ENCODE results near the gene TBX21. TPM values are rescaled to one million over a fixed set of nuclear protein-coding genes. Genes with fewer than 3 reads are reported as not detected.
A peak's percentile ranks its signal among the peaks of the same experiment; 100 is the strongest.

Gene TBX21
- total RNA-seq, 1 donor from 2014 or later, result not detected

DNA sequence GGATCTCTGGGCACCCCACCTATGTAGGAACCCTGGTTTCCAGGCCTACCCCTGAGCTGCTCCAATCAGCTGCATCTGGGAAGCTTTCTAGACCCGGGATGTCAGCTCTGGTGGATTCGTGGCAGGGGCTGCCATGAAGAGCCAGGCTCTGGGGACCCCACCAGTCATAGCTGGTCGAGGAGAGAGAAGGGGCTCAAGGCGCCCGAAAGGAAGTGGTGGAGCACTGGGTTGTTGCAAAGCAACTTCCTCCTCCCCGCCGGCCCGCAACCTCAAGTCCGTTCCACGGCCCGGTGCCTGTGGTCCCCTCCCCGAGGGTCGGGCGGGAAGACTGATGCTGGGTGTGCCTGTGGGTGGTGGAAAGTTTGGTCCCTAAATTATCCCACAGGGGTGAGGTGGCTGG lies 28.9 kb upstream of the TBX21 start:
- H3K27me3 Mint-ChIP-seq (ENCODE audit: low read depth), result no peaks in the 10 kb centered on the region

DNA sequence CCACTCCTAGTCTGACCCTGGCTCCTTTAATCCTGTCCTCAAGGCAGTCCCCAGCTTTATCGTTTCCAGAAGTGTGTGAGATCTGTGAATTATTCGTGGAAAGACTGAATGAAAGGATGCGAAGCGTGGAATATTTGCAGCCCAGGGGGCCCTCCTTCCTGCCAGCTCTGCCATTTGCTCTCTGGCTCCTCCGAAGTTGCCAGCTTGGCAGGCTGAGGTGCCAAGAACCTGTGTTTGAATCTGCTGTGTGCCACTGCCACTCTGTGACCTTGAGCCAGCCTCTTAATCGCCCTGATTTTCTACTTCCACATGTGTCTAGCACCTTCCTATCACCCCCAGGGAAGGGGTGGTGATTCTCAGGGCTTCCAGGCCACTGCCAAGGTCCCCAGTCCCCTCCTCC lies 28.3 kb upstream of the TBX21 start:
- no peak overlapping the region for H3K27ac Mint-ChIP-seq (ENCODE audit: unreplicated experiment)
- no peaks in the 10 kb centered on the region for H3K36me3 Mint-ChIP-seq (ENCODE audit: low read depth)
- no peaks in the 10 kb centered on the region for H3K27me3 Mint-ChIP-seq (ENCODE audit: low read depth)
- no peaks in the 10 kb centered on the region for H3K9me3 Mint-ChIP-seq
- DNase-seq (ENCODE audit: low read depth, low spot score), result no peak
- no peak overlapping the region for H3K4me3 Mint-ChIP-seq
- TF ChIP-seq, protein P1, sequence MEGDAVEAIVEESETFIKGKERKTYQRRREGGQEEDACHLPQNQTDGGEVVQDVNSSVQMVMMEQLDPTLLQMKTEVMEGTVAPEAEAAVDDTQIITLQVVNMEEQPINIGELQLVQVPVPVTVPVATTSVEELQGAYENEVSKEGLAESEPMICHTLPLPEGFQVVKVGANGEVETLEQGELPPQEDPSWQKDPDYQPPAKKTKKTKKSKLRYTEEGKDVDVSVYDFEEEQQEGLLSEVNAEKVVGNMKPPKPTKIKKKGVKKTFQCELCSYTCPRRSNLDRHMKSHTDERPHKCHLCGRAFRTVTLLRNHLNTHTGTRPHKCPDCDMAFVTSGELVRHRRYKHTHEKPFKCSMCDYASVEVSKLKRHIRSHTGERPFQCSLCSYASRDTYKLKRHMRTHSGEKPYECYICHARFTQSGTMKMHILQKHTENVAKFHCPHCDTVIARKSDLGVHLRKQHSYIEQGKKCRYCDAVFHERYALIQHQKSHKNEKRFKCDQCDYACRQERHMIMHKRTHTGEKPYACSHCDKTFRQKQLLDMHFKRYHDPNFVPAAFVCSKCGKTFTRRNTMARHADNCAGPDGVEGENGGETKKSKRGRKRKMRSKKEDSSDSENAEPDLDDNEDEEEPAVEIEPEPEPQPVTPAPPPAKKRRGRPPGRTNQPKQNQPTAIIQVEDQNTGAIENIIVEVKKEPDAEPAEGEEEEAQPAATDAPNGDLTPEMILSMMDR (conservative IDR thresholded peaks at IDR 0.05), result no peak
- peaks cover 42% of the 10 kb centered on the region for H3K4me1 Mint-ChIP-seq

More for the DNA sequence above, 28.9 kb upstream of the TBX21 start:
- H3K9me3 Mint-ChIP-seq, result no peaks in the 10 kb centered on the region
- TF ChIP-seq, protein P1 (conservative IDR thresholded peaks at IDR 0.05), result no peak
- DNase-seq (ENCODE audit: low read depth, low spot score), result no peak
- no peak overlapping the region for H3K4me3 Mint-ChIP-seq
- H3K36me3 Mint-ChIP-seq (ENCODE audit: low read depth), result no peaks in the 10 kb centered on the region
- H3K27ac Mint-ChIP-seq (ENCODE audit: unreplicated experiment), result no peak overlapping the region
- peaks cover 42% of the 10 kb centered on the region for H3K4me1 Mint-ChIP-seq

DNA sequence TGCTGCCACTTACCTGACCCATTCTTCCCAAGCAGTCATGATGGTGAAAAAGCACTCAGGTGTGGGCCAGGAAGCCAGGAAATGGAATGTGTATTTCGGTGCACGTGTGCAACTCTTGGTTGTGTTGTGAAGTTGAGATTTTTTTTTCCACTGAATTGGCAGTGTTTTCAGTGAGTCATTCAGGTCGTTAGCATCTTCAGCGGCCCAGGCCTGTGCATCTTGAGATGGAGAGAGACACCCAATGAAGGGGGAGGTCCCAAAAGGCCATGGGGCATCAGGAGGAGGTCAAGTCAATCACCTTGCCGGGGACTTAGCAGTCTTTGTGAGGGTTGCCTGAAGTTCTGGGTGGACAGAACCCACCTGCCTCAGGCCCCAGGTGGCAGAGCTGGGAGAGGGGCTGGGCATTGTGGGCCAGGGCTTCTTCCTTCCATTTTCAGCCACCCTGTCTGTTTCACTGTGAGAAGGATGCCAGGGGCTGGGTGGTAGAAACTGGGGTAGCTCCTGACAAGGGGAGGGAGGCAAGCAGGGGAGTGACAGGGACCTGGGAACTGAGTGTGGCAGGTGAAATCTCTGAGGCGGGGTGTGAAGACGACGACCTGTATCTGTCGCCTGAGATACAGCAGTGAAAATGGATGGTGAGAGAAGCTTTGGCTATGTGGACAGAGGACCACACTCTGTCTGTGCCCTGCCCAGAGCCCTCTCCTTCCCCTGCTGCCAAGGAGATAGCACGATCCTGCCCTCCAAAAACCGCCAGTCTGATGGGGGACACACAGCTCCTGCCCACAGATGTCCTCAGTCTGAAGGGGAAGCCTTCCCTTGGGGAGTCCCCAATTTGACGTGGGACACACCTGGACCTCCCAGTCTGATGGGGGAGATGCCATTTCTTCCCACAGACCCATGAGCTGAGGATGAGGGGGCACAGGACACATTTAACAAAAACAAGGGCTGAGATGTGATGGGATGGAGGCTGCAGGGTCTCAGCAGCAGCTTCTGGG lies 27.2 kb upstream of the TBX21 start:
- Mint-ChIP-seq H3K27ac (ENCODE audit: unreplicated experiment) (no peak overlapping the region), H3K36me3 (ENCODE audit: low read depth) (no peaks in the 10 kb centered on the region), H3K9me3 (no peaks in the 10 kb centered on the region), H3K4me3 (no peak overlapping the region), H3K27me3 (ENCODE audit: low read depth) (no peaks in the 10 kb centered on the region), H3K4me1 (peaks cover 42% of the 10 kb centered on the region)
- DNase-seq (ENCODE audit: low read depth, low spot score), result no peak
- TF ChIP-seq, protein P1 (conservative IDR thresholded peaks at IDR 0.05), result no peak

DNA sequence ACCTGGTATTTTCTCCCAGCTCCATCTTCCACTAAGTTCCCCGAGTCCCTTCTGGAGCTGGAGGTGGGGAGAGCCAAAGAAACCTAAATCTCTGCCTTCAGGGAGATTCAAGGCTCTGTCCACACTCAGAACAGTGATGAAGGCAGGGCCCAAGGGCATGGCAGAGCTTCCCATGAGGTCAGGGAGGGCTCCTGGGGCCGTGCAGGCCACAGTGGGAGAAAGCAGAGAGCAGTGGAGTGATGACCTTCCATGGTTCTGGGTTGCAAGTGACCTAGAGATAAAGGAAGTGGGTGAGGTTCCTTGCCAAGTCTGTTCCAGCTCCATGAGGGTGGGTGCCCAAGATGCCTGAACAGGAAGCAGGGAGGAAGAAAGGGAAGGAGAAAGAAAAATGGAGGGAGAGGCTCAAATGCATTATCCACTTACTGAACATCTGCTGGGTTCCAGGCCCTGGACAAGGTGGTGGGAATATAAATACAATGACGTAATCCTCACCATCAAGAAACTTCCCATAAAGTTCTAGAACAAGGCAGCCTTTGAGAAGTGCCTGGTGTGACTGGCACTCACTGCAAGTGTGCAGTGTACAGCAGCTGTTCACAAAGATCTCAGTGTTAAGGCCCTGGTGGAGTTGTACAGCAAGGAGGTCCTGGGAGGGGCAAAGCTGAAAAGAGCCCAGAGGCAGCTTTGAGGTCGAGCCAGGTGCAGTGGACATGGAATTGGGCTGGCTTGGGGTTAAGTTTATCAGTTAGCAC lies 25.8 kb upstream of the TBX21 start:
- Mint-ChIP-seq H3K36me3 (ENCODE audit: low read depth) (no peaks in the 10 kb centered on the region), H3K27ac (ENCODE audit: unreplicated experiment) (peak overlapping the region; percentile 91), H3K4me3 (peak overlapping the region; percentile 43)

DNA sequence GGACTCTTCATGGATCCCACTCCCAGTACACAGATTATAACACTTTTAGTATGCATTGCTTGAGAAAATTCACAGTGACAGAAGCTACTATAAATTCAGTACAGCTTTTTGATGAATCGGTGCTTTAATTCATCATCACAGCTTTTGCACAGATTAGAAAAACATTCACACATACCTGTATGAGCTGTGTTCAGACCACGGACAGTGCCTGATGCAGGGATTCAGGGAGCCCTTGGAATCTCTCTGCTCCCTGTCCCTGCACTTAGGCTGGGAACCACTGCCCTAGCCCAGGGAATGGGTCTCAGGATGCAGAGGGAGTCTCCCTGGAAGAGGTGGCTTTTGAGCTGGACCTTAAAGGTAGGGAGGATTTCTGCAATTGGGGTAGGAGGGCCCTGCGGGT lies 25.2 kb upstream of the TBX21 start:
- Mint-ChIP-seq H3K27ac (ENCODE audit: unreplicated experiment) (peak overlapping the region; percentile 64), H3K36me3 (ENCODE audit: low read depth) (no peaks in the 10 kb centered on the region), H3K4me3 (no peak overlapping the region), H3K9me3 (no peaks in the 10 kb centered on the region), H3K4me1 (peaks cover 33% of the 10 kb centered on the region), H3K27me3 (ENCODE audit: low read depth) (peaks cover 2% of the 10 kb centered on the region)
- DNase-seq (ENCODE audit: low read depth, low spot score), result no peak
- TF ChIP-seq, protein P1 (conservative IDR thresholded peaks at IDR 0.05), result no peak

More for the DNA sequence above, 25.8 kb upstream of the TBX21 start:
- DNase-seq (ENCODE audit: low read depth, low spot score), result no peak
- Mint-ChIP-seq H3K27me3 (ENCODE audit: low read depth) (no peaks in the 10 kb centered on the region), H3K4me1 (peaks cover 36% of the 10 kb centered on the region), H3K9me3 (no peaks in the 10 kb centered on the region)
- TF ChIP-seq, protein P1 (conservative IDR thresholded peaks at IDR 0.05), result no peak

Measured in neural crest cell (in vitro differentiated cells).